HG03060 (cell line): ENCODE results near the gene EPAS1.

Experiments
- ATAC-seq: cut with Tn5 transposase; IDR thresholded peaks from one replicate; pipeline ENCODE4 v1.9.1; 2021; ENCODE audit warnings: low read depth, moderate number of reproducible peaks; ENCODE audit not compliant: unreplicated experiment

Gene EPAS1

GRCh38 chr2:46379213-46380037 is 82.2 kb downstream of the EPAS1 start:
- ATAC-seq = no peak

- ATAC-seq = no peak
These were observed 83.1 kb downstream of the EPAS1 start for GRCh38 chr2:46380038-46380940.

GRCh38 chr2:46381263-46381849 is 84.1 kb downstream of the EPAS1 start:
- ATAC-seq = no peak

- ATAC-seq = no peak
These were observed 84.7 kb downstream of the EPAS1 start for GRCh38 chr2:46381871-46382270.

- ATAC-seq = no peak
These were observed 85.3 kb downstream of the EPAS1 start for GRCh38 chr2:46382331-46383112.

GRCh38 chr2:46383113-46383395 is 85.8 kb downstream of the EPAS1 start:
- ATAC-seq = no peak

GRCh38 chr2:46383784-46384456 is 86.7 kb downstream of the EPAS1 start:
- ATAC-seq = no peak

- no peak for ATAC-seq
These were observed 87.2 kb downstream of the EPAS1 start for GRCh38 chr2:46384457-46384815.

GRCh38 chr2:46385786-46386577 is 88.8 kb downstream of the EPAS1 start:
- ATAC-seq = no peak

- no peak for ATAC-seq
These were observed 89.6 kb downstream of the EPAS1 start for GRCh38 chr2:46386763-46387162.

- ATAC-seq = no peak
These were observed 90.1 kb downstream of the EPAS1 start for GRCh38 chr2:46387292-46387691.

- no peak for ATAC-seq
These were observed 90.8 kb downstream of the EPAS1 start for GRCh38 chr2:46387886-46388515.

- no peak for ATAC-seq
These were observed 91.7 kb downstream of the EPAS1 start for GRCh38 chr2:46388881-46389280.

GRCh38 chr2:46389417-46389916 is 92.3 kb downstream of the EPAS1 start:
- no peak for ATAC-seq

GRCh38 chr2:46390036-46390435 is 92.8 kb downstream of the EPAS1 start:
- no peak for ATAC-seq

- ATAC-seq = no peak
These were observed 93.7 kb downstream of the EPAS1 start for GRCh38 chr2:46390901-46391395.

GRCh38 chr2:46392561-46393346 is 95.5 kb downstream of the EPAS1 start:
- ATAC-seq = no peak

GRCh38 chr2:46393347-46393820 is 96.2 kb downstream of the EPAS1 start:
- ATAC-seq = no peak
